Effector memory CD4-positive, alpha-beta T cell (primary cell): ENCODE results near the gene PTGIR.
A peak's percentile ranks its signal among the peaks of the same experiment; 100 is the strongest.
"Not testable (repeated sequence)": the region's sequence is repeated elsewhere in the genome, so short reads cannot be mapped to it uniquely, and the experiment has no call there.

Experiments
- DNase-seq, 3 donors: peaks; one replicate each; pipeline ENCODE4 v3.0.0-alpha.2; 2020
- H3K27ac ChIP-seq: 2 replicates; pipeline ENCODE4 v1.7.0; 2013; ENCODE audit warnings: mild to moderate bottlenecking, low read length, moderate library complexity; ENCODE audit not compliant: insufficient read depth, poor library complexity, severe bottlenecking
- H3K27me3 ChIP-seq: replicated peaks from 2 replicates; pipeline ENCODE4 v1.7.0; 2013; ENCODE audit warnings: mild to moderate bottlenecking, low read length; ENCODE audit not compliant: insufficient read depth, control insufficient read depth, poor library complexity, severe bottlenecking
- H3K36me3 ChIP-seq: 2 replicates; pipeline ENCODE4 v1.7.0; 2013; ENCODE audit warnings: mild to moderate bottlenecking, low read length, moderate library complexity; ENCODE audit not compliant: control insufficient read depth, insufficient read depth
- H3K4me1 ChIP-seq: 2 replicates; pipeline ENCODE4 v1.7.0; 2013; ENCODE audit warnings: low read length, mild to moderate bottlenecking; ENCODE audit not compliant: control insufficient read depth, insufficient read depth, poor library complexity, severe bottlenecking
- H3K4me3 ChIP-seq: 2 replicates; pipeline ENCODE4 v1.7.0; 2013; ENCODE audit warnings: low read length, low read depth, mild to moderate bottlenecking; ENCODE audit not compliant: insufficient read depth, poor library complexity, severe bottlenecking
- H3K9me3 ChIP-seq: 2 replicates; pipeline ENCODE4 v1.7.0; 2013; ENCODE audit warnings: mild to moderate bottlenecking, low read length, moderate library complexity; ENCODE audit not compliant: control insufficient read depth

PTGIR gene

DNA sequence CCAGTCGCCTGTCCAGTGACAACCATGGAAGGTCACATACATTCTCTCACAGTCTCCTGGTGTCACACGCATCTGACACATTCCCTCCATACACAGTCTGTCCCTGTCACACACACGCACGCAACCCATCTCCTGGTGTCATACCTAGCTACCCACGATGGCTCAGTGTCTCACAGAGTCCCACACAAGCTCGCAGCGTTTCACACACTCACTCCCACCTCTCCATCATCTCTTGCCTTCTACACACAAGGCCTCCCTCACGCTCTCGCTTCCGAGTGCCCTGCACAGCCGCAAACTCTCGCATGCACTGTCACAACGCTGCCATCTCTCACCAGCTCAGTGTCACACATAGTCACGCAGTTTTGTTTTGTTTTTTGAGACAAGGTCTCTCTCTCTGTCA is 12.3 kb upstream of the PTGIR start:
- no peaks in the 10 kb centered on the region for H3K36me3 ChIP-seq
- no peak for DNase-seq
- H3K9me3 ChIP-seq = no peaks in the 10 kb centered on the region
- peaks cover 37% of the 10 kb centered on the region for H3K4me1 ChIP-seq
- H3K27ac ChIP-seq = no peak overlapping the region
- H3K27me3 ChIP-seq = peaks cover 3% of the 10 kb centered on the region
- no peak overlapping the region for H3K4me3 ChIP-seq

GRCh38 chr19:46635920-46636761 is 11.3 kb upstream of the PTGIR start, which contains the start of gene GNG8:
Gene GNG8, minus strand, starts transcription at chr19:46636202. Its CDS starts 1,520 bp downstream, at chr19:46634682.
- Histone ChIP-seq H3K4me3 (no peak within 1 kb of the TSS), H3K4me1 (peaks cover 37% of the 10 kb centered on the region), H3K36me3 (no peaks in the 10 kb centered on the region), H3K9me3 (no peaks in the 10 kb centered on the region), H3K27me3 (peaks cover 3% of the 10 kb centered on the region), H3K27ac (peak within 1 kb of the TSS; percentile 6)
- peak in 2 of 3 donors; percentile 27 to 43 for DNase-seq

GRCh38 chr19:46634656-46635218 is 9.8 kb upstream of the PTGIR start:
- Histone ChIP-seq H3K9me3 (no peaks in the 10 kb centered on the region), H3K27me3 (peaks cover 3% of the 10 kb centered on the region), H3K36me3 (no peaks in the 10 kb centered on the region), H3K4me3 (peak overlapping the region; percentile 44), H3K4me1 (peaks cover 36% of the 10 kb centered on the region), H3K27ac (peak overlapping the region; percentile 38)
- DNase-seq = no peak

DNA sequence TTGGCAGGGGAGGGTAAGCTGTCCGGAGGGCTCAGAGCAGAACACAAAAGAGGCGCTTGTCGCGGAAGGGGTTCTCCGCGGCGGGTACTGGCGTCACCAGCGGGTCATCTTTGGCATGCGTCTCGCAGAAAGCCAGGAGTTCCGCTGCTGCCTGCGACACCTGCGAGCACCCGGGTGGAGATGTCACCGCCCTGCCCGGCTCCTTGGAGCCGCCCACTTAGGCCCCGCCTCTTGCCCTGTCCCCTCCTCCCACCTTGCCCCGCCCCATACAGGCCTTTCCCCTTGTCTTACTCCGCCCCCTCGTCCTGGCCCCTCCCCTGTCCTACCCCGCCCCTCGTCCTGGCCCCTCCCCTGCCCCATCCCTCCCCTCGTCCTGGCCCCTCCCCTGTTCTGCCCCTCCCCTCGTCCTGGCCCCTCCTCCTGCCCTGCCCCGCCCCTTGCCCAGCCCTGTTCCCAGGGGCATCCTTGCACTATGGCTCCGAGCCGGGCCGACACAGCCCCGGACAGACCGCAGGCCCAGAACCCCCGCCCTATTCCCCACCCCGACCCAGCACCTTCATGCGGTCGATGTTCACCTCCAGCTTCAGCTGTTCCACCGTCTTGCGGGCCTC is 9.3 kb upstream of the PTGIR start:
- Histone ChIP-seq H3K36me3 (no peaks in the 10 kb centered on the region), H3K9me3 (no peaks in the 10 kb centered on the region), H3K27ac (peak overlapping the region; percentile 54), H3K4me1 (peaks cover 30% of the 10 kb centered on the region), H3K27me3 (peaks cover under 1% of the 10 kb centered on the region), H3K4me3 (peak overlapping the region; percentile 44)
- peak; percentile 94 to 96 (median 95) for DNase-seq

DNA sequence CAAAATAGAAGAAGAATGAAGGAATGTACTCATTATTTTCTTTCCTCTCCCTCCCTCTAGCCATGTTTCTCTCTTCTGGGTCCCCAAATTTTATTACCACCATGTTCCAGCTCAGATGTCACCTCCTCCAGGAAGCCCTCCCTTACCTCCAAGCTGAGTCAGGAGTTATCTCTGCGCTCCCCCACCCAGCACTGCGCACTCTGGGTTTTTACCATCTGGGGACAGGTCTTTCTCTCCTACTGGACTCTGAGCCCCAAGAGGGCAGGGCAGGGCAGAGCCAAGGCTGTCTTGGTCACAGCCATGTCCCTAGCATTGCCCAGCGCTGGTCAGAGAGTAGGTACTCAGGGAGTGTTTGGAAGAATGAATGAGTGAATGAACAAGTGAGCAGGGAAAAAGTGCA is 8.2 kb upstream of the PTGIR start:
- Histone ChIP-seq H3K4me3 (no peak overlapping the region), H3K27me3 (no peaks in the 10 kb centered on the region), H3K9me3 (no peaks in the 10 kb centered on the region), H3K4me1 (peaks cover 21% of the 10 kb centered on the region), H3K36me3 (no peaks in the 10 kb centered on the region), H3K27ac (peak overlapping the region; percentile 54)
- DNase-seq = no peak

GRCh38 chr19:46631481-46631880 is 6.6 kb upstream of the PTGIR start:
- Histone ChIP-seq H3K4me1 (peaks cover 18% of the 10 kb centered on the region), H3K27me3 (no peaks in the 10 kb centered on the region), H3K36me3 (no peaks in the 10 kb centered on the region), H3K9me3 (no peaks in the 10 kb centered on the region), H3K4me3 (no peak overlapping the region), H3K27ac (no peak overlapping the region)
- DNase-seq = no peak

DNA sequence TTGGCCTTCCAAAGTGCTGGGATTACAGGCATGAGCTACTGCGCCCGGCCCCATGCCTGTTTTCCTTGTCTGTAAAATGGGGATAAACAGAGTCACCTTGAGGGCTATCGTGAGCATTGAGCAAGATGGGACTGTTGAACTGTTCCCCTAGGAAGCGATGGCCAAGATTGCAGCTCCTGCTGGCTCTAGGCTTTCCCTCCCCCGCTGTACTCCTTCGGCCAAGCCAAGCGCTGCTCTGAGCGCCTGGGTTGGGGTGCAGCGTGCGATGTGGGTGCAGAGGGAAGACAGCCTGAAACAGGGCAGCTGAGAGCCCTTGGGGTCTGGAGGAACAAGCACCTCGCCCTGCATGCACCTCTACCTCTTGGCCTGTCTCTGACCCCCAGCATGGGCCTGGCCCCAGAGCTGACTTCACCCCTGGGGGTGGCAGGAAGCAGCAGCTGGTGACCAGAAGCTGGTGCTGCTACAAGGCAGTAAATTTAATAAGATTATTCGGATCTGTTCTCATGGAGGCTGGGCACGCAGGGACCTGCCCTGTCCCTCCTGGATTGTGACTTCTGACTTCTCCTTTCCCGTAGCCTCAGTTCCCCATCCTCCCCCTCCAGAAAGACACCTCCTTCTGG is 5.8 kb upstream of the PTGIR start:
- Histone ChIP-seq H3K27me3 (no peaks in the 10 kb centered on the region), H3K9me3 (no peaks in the 10 kb centered on the region), H3K36me3 (no peaks in the 10 kb centered on the region), H3K4me3 (no peak overlapping the region), H3K27ac (no peak overlapping the region), H3K4me1 (peaks cover 18% of the 10 kb centered on the region)
- DNase-seq = no peak

DNA sequence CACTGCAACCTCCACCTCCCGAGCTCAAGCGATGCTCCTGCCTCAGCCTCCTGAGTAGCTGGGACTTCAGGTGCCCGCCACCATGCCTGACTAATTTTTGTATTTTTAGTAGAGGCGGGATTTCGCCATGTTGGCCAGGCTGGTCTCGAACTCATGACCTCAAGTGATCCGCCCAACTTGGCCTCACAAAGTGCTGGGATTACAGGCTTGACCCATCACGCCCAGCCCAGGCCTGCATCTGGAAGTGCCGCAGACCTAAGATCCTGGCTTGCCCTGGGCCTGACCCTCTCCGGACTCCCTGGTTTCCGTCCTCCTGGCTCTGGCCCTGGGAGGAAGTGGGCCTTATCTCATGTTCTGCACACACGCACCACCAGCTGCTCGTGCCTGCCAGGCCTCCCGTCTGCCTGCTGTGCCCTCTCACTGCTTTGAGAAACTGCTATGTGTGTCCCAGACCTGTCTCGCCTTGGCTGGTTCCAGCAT is 4.7 kb upstream of the PTGIR start:
- H3K27me3 ChIP-seq = no peaks in the 10 kb centered on the region
- no peak overlapping the region for H3K27ac ChIP-seq

DNA sequence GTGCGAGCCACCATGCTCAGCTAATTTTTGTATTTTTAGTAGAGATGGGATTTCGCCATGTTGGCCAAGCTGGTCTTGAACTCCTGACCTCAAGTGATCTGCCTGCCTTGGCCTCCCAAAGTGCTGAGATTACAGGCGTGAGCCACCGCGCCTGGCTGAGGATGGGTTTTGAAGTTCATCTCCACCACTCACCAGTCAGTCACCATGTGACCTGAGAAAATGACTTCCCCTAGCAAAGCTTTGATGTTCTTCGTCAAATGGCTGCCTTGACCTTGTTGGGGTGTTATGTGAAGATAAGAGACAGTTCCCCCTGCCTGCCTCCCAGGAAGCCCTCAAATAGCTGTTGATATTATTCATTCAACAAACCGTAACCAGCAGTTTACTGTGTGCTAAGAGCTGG is 4.1 kb upstream of the PTGIR start:
- not testable (repeated sequence) for H3K9me3 ChIP-seq, H3K4me3 ChIP-seq, H3K27ac ChIP-seq, H3K36me3 ChIP-seq, H3K27me3 ChIP-seq, DNase-seq
- peaks cover 17% of the 10 kb centered on the region for H3K4me1 ChIP-seq

More for the DNA sequence above, 4.7 kb upstream of the PTGIR start:
- Histone ChIP-seq H3K4me1 (peaks cover 19% of the 10 kb centered on the region), H3K4me3 (no peak overlapping the region), H3K36me3 (no peaks in the 10 kb centered on the region), H3K9me3 (no peaks in the 10 kb centered on the region)
- DNase-seq = no peak
